ENCODE measurements around the gene HPD.
A peak's percentile ranks its signal among the peaks of the same experiment; 100 is the strongest.

Gene HPD

GRCh38 chr12:121839106-121839992 lies 19.3 kb downstream of the HPD start:
- Histone ChIP-seq H3K9me3 (ENCODE audit: low read depth, low read length) (no peaks in the 10 kb centered on the region), H3K27ac (no peak overlapping the region), H3K4me3 (peak overlapping the region; percentile 82), H3K36me3 (ENCODE audit: insufficient read depth, low read length) (no peaks in the 10 kb centered on the region), H3K9ac (ENCODE audit: insufficient read length) (peak overlapping the region; percentile 77)
- peak; percentile 77; the same call in 1 of the 2 replicates for TF ChIP-seq POLR2AphosphoS5 (IDR thresholded peaks at IDR 0.05; ENCODE audit: borderline replicate concordance, low read depth, low read length)
- TF ChIP-seq EZH2 (IDR thresholded peaks at IDR 0.05): no peak
- peak; percentile 92 for DNase-seq (ENCODE audit: low read depth, low spot score)

- no peak for TF ChIP-seq FOXP2 (optimal IDR thresholded peaks at IDR 0.05; ENCODE audit: control extremely low read depth, extremely low read length, insufficient read depth)
- TF ChIP-seq POLR2AphosphoS5 (IDR thresholded peaks at IDR 0.05; ENCODE audit: borderline replicate concordance, low read depth, low read length): no peak
- no peak for TF ChIP-seq EZH2 (IDR thresholded peaks at IDR 0.05)
- Histone ChIP-seq H3K9me3 (ENCODE audit: low read depth, low read length) (no peaks in the 10 kb centered on the region), H3K36me3 (ENCODE audit: insufficient read depth, low read length) (no peaks in the 10 kb centered on the region), H3K4me3 (no peak overlapping the region), H3K9ac (ENCODE audit: insufficient read length) (no peak overlapping the region), H3K27ac (no peak overlapping the region)
- no peak for DNase-seq (ENCODE audit: low read depth, low spot score)
These were observed 20.5 kb downstream of the HPD start for GRCh38 chr12:121838126-121838525.

- H3K27ac ChIP-seq: no peak overlapping the region
- TF ChIP-seq FOXP2 (optimal IDR thresholded peaks at IDR 0.05; ENCODE audit: control extremely low read depth, extremely low read length, insufficient read depth) (no peak), POLR2AphosphoS5 (IDR thresholded peaks at IDR 0.05; ENCODE audit: borderline replicate concordance, low read depth, low read length) (no peak), EZH2 (IDR thresholded peaks at IDR 0.05) (no peak)
- H3K9me3 ChIP-seq (ENCODE audit: low read depth, low read length): no peaks in the 10 kb centered on the region
- H3K9ac ChIP-seq (ENCODE audit: insufficient read length): no peak overlapping the region
- H3K4me3 ChIP-seq: no peak overlapping the region
- no peak for DNase-seq (ENCODE audit: low read depth, low spot score)
- no peaks in the 10 kb centered on the region for H3K36me3 ChIP-seq (ENCODE audit: insufficient read depth, low read length)
These were observed 21.0 kb downstream of the HPD start for GRCh38 chr12:121837680-121838079.

GRCh38 chr12:121831571-121832245 lies 27.0 kb downstream of the HPD start:
- DNase-seq (ENCODE audit: low read depth, low spot score): no peak
- H3K36me3 ChIP-seq (ENCODE audit: insufficient read depth, low read length): peaks cover 33% of the 10 kb centered on the region
- no peak overlapping the region for H3K9ac ChIP-seq (ENCODE audit: insufficient read length)

GRCh38 chr12:121830588-121831265 lies 27.9 kb downstream of the HPD start:
- H3K9ac ChIP-seq (ENCODE audit: insufficient read length): no peak overlapping the region
- H3K4me3 ChIP-seq: no peak overlapping the region
- DNase-seq (ENCODE audit: low read depth, low spot score): no peak
- H3K27ac ChIP-seq: no peak overlapping the region
- peaks cover 33% of the 10 kb centered on the region for H3K36me3 ChIP-seq (ENCODE audit: insufficient read depth, low read length)
- TF ChIP-seq FOXP2 (optimal IDR thresholded peaks at IDR 0.05; ENCODE audit: control extremely low read depth, extremely low read length, insufficient read depth): no peak
- TF ChIP-seq EZH2 (IDR thresholded peaks at IDR 0.05): no peak
- TF ChIP-seq POLR2AphosphoS5 (IDR thresholded peaks at IDR 0.05; ENCODE audit: borderline replicate concordance, low read depth, low read length): no peak
- no peaks in the 10 kb centered on the region for H3K9me3 ChIP-seq (ENCODE audit: low read depth, low read length)

More at GRCh38 chr12:121831571-121832245, 27.0 kb downstream of the HPD start:
- Histone ChIP-seq H3K9me3 (ENCODE audit: low read depth, low read length) (no peaks in the 10 kb centered on the region), H3K27ac (no peak overlapping the region), H3K4me3 (no peak overlapping the region)
- TF ChIP-seq FOXP2 (optimal IDR thresholded peaks at IDR 0.05; ENCODE audit: control extremely low read depth, extremely low read length, insufficient read depth) (no peak), EZH2 (IDR thresholded peaks at IDR 0.05) (no peak)

GRCh38 chr12:121830134-121830533 lies 28.5 kb downstream of the HPD start:
- Histone ChIP-seq H3K4me3 (no peak overlapping the region), H3K27ac (no peak overlapping the region), H3K36me3 (ENCODE audit: insufficient read depth, low read length) (peaks cover 33% of the 10 kb centered on the region), H3K9me3 (ENCODE audit: low read depth, low read length) (no peaks in the 10 kb centered on the region), H3K9ac (ENCODE audit: insufficient read length) (no peak overlapping the region)
- no peak for TF ChIP-seq POLR2AphosphoS5 (IDR thresholded peaks at IDR 0.05; ENCODE audit: borderline replicate concordance, low read depth, low read length)
- no peak for TF ChIP-seq FOXP2 (optimal IDR thresholded peaks at IDR 0.05; ENCODE audit: control extremely low read depth, extremely low read length, insufficient read depth)
- TF ChIP-seq EZH2 (IDR thresholded peaks at IDR 0.05): no peak
- no peak for DNase-seq (ENCODE audit: low read depth, low spot score)

GRCh38 chr12:121829250-121829918 lies 29.3 kb downstream of the HPD start:
- TF ChIP-seq FOXP2 (optimal IDR thresholded peaks at IDR 0.05; ENCODE audit: control extremely low read depth, extremely low read length, insufficient read depth): no peak
- TF ChIP-seq EZH2 (IDR thresholded peaks at IDR 0.05): no peak
- TF ChIP-seq POLR2AphosphoS5 (IDR thresholded peaks at IDR 0.05; ENCODE audit: borderline replicate concordance, low read depth, low read length): no peak
- Histone ChIP-seq H3K27ac (no peak overlapping the region), H3K36me3 (ENCODE audit: insufficient read depth, low read length) (peaks cover 33% of the 10 kb centered on the region), H3K4me3 (no peak overlapping the region), H3K9ac (ENCODE audit: insufficient read length) (no peak overlapping the region), H3K9me3 (ENCODE audit: low read depth, low read length) (no peaks in the 10 kb centered on the region)
- no peak for DNase-seq (ENCODE audit: low read depth, low spot score)

- Histone ChIP-seq H3K4me3 (no peak overlapping the region), H3K27ac (no peak overlapping the region), H3K36me3 (ENCODE audit: insufficient read depth, low read length) (peaks cover 35% of the 10 kb centered on the region), H3K9me3 (ENCODE audit: low read depth, low read length) (no peaks in the 10 kb centered on the region), H3K9ac (ENCODE audit: insufficient read length) (no peak overlapping the region)
- DNase-seq (ENCODE audit: low read depth, low spot score): no peak
- TF ChIP-seq EZH2 (IDR thresholded peaks at IDR 0.05) (no peak), POLR2AphosphoS5 (IDR thresholded peaks at IDR 0.05; ENCODE audit: borderline replicate concordance, low read depth, low read length) (no peak)
These were observed 29.8 kb downstream of the HPD start for GRCh38 chr12:121828826-121829225.
